22Rv1 (cell line): ENCODE data around the gene KANK3.
"Not testable (repeated sequence)": the region's sequence is repeated elsewhere in the genome, so short reads cannot be mapped to it uniquely, and the experiment has no call there.

Experiments used
- H3K27ac ChIP-seq: fragments of 450-650 bp; 2 replicates; pipeline ENCODE4 v1.5.1; 2017
- ZFX ChIP-seq: fragments of 450-650 bp; IDR thresholded peaks from 2 replicates; pipeline ENCODE4 v1.6.1; 2017; ENCODE audit warnings: antibody characterized with exemption, borderline replicate concordance
- TF ChIP-seq, protein P1 (sequence below): fragments of 450-650 bp; IDR thresholded peaks from 2 replicates; pipeline ENCODE4 v1.5.1; 2017; ENCODE audit warnings: mild to moderate bottlenecking

Gene KANK3

DNA sequence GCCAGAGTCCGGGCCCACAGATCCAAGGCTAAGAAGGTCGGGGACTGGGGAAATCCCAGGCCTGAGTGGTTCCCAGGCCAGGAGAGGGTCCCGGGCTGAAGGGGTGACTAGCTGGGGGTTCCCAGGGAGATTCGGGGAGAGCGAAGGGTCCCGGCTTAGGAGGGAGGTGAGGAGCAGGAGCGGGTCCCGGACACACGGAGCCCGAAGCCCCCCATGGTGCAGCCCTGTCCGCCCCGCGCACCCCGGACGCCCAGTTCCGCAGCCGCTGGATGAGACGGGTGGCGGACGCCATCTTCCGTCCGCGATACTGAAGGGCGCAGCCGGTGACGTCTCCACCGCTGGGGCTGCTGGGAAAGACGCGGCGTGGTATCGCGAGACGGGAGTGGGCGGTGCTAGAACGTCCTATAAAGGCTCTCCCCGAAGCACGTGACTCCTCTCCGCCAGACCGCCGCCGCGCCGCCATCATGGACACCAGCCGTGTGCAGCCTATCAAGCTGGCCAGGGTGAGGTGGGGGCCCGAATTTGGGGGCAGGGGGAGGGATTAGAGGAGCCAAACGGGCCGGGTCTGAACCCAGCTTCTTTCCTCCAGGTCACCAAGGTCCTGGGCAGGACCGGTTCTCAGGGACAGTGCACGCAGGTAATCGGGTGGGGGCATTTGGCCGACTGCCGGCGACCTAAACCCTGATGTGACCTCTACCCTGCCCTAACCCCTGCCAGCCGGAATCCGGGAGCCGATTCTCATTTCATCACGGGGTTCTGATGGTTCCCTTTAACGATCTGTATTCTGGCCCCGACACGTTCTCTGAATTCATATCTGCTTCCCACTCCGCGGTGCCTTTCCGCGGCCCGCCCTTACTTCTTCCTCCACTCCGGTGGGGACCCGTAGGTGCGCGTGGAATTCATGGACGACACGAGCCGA lies 21.7 kb downstream of the KANK3 start, which contains the start of the genes NDUFA7 and RPS28:
NDUFA7 (minus strand) TSS at position 309 of the 919 bp plus-strand sequence; CDS start at position 292, 17 bp downstream.
RPS28 (plus strand) TSS at position 430 of the 919 bp plus-strand sequence; CDS start at position 465, 35 bp downstream.
- no peak for TF ChIP-seq ZFX
- TF ChIP-seq, protein P1, sequence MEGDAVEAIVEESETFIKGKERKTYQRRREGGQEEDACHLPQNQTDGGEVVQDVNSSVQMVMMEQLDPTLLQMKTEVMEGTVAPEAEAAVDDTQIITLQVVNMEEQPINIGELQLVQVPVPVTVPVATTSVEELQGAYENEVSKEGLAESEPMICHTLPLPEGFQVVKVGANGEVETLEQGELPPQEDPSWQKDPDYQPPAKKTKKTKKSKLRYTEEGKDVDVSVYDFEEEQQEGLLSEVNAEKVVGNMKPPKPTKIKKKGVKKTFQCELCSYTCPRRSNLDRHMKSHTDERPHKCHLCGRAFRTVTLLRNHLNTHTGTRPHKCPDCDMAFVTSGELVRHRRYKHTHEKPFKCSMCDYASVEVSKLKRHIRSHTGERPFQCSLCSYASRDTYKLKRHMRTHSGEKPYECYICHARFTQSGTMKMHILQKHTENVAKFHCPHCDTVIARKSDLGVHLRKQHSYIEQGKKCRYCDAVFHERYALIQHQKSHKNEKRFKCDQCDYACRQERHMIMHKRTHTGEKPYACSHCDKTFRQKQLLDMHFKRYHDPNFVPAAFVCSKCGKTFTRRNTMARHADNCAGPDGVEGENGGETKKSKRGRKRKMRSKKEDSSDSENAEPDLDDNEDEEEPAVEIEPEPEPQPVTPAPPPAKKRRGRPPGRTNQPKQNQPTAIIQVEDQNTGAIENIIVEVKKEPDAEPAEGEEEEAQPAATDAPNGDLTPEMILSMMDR = peak; percentile 31
- H3K27ac ChIP-seq = peak within 1 kb of the TSS; percentile 85

DNA sequence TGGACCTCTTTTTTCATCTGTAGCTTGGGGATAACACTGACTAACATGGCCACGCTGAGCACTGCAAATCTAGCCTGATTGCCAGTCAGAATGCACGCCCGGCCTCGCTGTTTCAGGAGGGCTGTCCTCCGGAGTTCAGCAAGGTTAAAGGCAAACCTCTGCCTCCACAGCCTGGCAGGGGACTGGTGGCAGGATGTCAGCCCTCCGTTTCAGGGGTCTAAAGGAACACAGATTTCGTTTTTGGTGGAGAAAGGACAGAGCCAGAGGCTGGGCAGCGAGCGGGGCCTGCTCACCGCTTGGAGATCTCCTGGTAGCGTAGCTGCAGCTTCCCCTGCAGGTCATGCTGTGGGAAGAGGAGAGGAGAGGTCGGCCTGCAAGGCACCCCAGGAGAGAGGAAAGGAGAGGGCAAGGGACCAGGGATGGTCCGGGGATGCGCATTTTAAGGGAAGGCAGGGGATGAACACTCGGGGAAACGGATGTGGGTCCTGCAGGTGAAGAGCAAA lies 22.4 kb downstream of the KANK3 start:
- TF ChIP-seq, protein P1 = no peak
- no peak for TF ChIP-seq ZFX
- H3K27ac ChIP-seq = peak overlapping the region; percentile 85

DNA sequence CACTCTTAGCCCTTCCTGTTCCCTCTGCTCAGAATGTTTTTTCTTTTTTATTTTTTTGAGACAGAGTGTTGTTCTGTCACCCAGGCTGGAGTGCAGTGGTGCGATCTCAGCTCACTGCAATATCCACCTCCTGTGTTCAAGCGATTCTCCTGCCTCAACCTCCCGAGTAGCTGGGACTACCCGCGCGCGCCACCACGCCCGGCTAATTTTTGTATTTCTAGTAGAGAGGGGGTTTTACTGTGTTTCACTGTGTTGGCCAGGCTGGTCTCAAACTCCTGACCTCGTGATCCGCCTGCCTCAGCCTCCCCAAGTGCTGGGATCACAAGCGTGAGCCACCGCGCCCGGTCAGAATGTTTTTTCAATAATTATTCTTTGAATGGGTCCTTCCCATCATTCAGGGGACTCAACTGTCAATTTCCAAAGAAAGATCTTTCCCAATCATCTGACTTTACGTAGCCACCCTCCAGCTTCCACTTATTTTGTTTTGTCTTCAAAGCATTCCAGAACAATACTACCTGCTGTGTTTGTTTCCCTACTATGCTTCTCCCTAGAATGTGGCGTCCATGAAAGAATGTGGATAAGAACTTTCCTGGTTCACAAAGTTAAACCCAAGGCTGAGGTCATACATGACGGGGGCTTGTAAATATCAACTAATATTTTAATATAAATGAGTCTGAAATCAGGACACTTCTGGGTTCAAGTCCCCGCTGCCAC lies 23.1 kb downstream of the KANK3 start:
- peak overlapping the region; percentile 85 for H3K27ac ChIP-seq
- no peak for TF ChIP-seq ZFX
- TF ChIP-seq, protein P1 = no peak

DNA sequence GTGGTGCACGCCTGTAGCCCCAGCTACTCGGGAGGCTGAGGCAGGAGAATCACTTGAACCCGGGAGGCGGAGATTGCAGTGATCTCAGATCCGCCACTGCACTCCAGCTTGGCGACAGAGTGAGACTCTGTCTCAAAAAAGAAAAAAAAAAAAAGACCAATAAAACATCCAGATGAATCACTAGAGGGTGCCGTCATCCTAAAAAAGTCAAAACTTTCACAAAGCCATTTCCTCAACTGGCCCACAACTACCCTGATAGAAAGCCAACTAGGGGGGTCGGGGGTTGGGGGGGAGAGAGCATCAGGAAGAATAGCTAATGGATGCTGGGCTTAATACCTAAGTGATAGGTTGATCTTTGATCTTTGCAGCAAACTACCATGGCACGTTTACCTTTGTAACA lies 24.2 kb downstream of the KANK3 start:
- not testable (repeated sequence) for H3K27ac ChIP-seq

DNA sequence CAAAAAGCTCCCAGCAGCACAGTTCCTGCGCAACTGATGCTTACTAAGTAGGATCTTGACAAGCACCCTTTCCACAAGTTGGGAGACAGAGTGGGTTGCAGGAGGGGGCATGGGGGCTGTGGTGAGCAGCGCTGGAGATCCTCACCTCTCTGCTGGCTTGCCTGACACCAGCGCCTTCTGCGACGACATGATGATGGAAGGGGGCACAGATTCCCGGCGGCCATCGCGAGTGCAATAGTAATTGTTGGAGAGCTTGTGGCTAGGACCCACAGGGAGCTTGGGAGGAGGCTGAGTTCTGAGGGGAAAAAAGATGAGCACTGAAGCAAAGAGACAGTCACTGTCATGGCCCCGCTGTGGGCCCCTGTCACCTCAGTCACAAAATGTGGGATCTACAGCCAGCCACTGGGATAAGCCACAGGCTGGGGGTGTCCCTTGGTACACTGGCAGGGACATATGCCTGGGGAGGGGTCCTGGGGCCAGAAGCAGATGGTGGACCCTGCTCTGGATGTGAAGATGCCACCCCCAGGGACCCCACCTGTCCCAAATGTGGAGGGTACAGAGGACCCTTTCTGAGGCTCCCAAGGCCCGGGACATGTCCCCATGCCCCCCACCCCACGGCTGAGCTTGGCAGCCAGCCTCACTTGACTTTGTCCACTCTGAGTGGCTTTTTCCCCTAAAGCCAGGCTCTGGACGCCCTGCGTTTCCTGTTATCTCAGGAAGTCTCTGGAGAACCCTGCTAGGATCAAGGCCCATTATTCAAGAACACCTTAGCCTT lies 26.5 kb downstream of the KANK3 start:
- no peak overlapping the region for H3K27ac ChIP-seq
- TF ChIP-seq ZFX = no peak
- TF ChIP-seq, protein P1 = no peak

DNA sequence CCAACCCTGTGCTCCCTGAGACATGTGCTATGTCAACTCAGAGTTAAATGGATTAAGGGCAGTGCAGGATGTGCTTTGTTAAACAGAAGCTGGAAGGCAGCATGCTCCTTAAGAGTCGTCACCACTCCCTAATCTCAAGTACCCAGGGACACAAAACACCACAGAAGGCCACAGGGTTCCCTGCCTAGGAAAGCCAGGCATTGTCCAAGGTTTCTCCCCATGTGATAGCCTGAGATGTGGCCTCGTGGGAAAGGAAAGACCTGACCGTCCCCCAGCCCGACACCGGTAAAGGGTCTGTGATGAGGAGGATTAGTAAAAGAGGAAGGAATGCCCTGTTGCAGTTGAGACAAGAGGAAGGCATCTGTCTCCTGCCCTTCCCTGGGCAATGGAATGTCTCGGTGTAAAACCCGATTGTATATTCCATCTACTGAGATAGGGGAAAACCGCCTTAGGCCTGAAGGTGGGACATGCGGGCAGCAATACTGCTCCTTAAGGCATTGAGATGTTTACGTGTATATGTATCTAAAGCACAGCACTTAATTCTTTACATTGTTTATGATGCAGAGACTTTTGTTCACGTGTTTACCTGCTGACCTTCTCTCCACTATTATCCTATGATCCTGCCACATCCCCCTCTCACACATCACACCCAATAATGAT lies 28.0 kb downstream of the KANK3 start:
- H3K27ac ChIP-seq = not testable (repeated sequence)

DNA sequence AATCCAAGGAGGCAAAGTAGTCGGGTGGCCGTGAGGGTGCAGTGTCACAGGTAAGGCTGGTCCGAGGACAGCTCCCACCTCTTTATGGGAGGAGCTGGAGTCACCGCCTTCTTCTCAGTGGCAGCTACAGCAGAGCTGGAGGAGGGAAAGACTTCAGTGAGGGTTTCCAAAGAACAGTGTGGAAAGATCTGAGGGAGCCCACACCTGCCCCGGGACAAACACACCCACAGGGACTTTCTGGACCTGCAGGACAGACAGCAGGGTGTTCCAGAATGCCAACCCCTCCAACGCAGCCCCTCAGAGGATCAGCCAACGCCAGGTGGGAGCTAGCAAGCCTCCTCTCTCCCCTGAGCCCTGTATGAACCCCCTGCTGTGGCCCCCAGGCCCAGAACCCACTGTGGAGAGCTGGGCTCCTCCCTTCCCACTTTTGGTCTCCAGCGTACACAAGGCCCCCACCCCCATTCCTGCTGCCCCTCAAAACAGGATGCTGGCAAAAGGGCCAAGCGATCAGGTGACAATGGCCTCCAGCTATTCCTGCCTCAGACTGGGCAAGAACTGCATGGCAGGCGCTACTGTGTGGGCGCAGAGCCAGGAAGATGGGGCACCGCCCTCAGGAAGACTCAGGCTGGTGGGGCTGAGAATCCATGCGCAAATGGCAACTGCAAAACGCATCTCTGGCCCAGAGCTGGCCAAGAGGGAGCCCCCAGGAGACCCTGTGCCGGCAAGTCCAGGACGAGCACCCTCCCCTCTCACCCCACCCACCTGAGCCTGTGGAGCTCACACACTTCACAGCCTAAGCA lies 31.4 kb downstream of the KANK3 start:
- peak overlapping the region; percentile 93 for H3K27ac ChIP-seq
- TF ChIP-seq, protein P1 = no peak
- no peak for TF ChIP-seq ZFX
